ENCODE measurements around the gene SEMA4G.
A peak's percentile ranks its signal among the peaks of the same experiment; 100 is the strongest.

Gene SEMA4G

GRCh38 chr10:101005361-101005760 lies 36.1 kb downstream of the SEMA4G start:
- H3K4me1 ChIP-seq (ENCODE audit: control insufficient read depth in 5 of 5, insufficient read depth in 5 of 5, low read length in 5 of 5): peaks cover 15 to 67% (median 51%) of the 10 kb centered on the region in 5 donors
- peak overlapping the region; percentile 41 for H3K27ac ChIP-seq (ENCODE audit: low read depth, low read length)
- H3K36me3 ChIP-seq (ENCODE audit: control insufficient read depth in 5 of 5, insufficient read depth in 5 of 5, low read length in 5 of 5): peaks cover 0 to 52% (median 45%) of the 10 kb centered on the region in 5 donors
- H3K9me3 ChIP-seq (ENCODE audit: control insufficient read depth in 5 of 5, low read length in 5 of 5): no peaks in the 10 kb centered on the region
- H3K4me3 ChIP-seq (ENCODE audit: low read depth in 1 of 5, low read length in 5 of 5): no peak overlapping the region
- H3K27me3 ChIP-seq (ENCODE audit: control insufficient read depth in 5 of 5, insufficient read depth in 4 of 5, low read length in 5 of 5): no peaks in the 10 kb centered on the region
- no peak overlapping the region for H3K9ac ChIP-seq (ENCODE audit: low read length in 5 of 5)

- H3K27ac ChIP-seq (ENCODE audit: low read depth, low read length): no peak overlapping the region
- H3K4me1 ChIP-seq (ENCODE audit: control insufficient read depth in 5 of 5, insufficient read depth in 5 of 5, low read length in 5 of 5): peaks cover 13 to 60% (median 45%) of the 10 kb centered on the region in 5 donors
Observed at GRCh38 chr10:101005869-101006567, 36.7 kb downstream of the SEMA4G start.

GRCh38 chr10:101006593-101007098 lies 37.3 kb downstream of the SEMA4G start:
- H3K27me3 ChIP-seq (ENCODE audit: control insufficient read depth in 5 of 5, insufficient read depth in 4 of 5, low read length in 5 of 5): no peaks in the 10 kb centered on the region
- peak overlapping the region in 1 of 5 donors; percentile 47 for H3K9ac ChIP-seq (ENCODE audit: low read length in 5 of 5)
- H3K4me1 ChIP-seq (ENCODE audit: control insufficient read depth in 5 of 5, insufficient read depth in 5 of 5, low read length in 5 of 5): peaks cover 10 to 54% (median 38%) of the 10 kb centered on the region in 5 donors
- no peak overlapping the region for H3K27ac ChIP-seq (ENCODE audit: low read depth, low read length)
- no peaks in the 10 kb centered on the region for H3K9me3 ChIP-seq (ENCODE audit: control insufficient read depth in 5 of 5, low read length in 5 of 5)
- H3K36me3 ChIP-seq (ENCODE audit: control insufficient read depth in 5 of 5, insufficient read depth in 5 of 5, low read length in 5 of 5): peaks cover 0 to 52% (median 45%) of the 10 kb centered on the region in 5 donors
- H3K4me3 ChIP-seq (ENCODE audit: low read depth in 1 of 5, low read length in 5 of 5): no peak overlapping the region

More at GRCh38 chr10:101005869-101006567, 36.7 kb downstream of the SEMA4G start:
- peaks cover 0 to 52% (median 45%) of the 10 kb centered on the region in 5 donors for H3K36me3 ChIP-seq (ENCODE audit: control insufficient read depth in 5 of 5, insufficient read depth in 5 of 5, low read length in 5 of 5)
- H3K27me3 ChIP-seq (ENCODE audit: control insufficient read depth in 5 of 5, insufficient read depth in 4 of 5, low read length in 5 of 5): no peaks in the 10 kb centered on the region
- H3K4me3 ChIP-seq (ENCODE audit: low read depth in 1 of 5, low read length in 5 of 5): no peak overlapping the region
- no peak overlapping the region for H3K9ac ChIP-seq (ENCODE audit: low read length in 5 of 5)
- no peaks in the 10 kb centered on the region for H3K9me3 ChIP-seq (ENCODE audit: control insufficient read depth in 5 of 5, low read length in 5 of 5)

- peak overlapping the region in 1 of 5 donors; percentile 47 for H3K9ac ChIP-seq (ENCODE audit: low read length in 5 of 5)
- H3K9me3 ChIP-seq (ENCODE audit: control insufficient read depth in 5 of 5, low read length in 5 of 5): no peaks in the 10 kb centered on the region
- no peaks in the 10 kb centered on the region for H3K27me3 ChIP-seq (ENCODE audit: control insufficient read depth in 5 of 5, insufficient read depth in 4 of 5, low read length in 5 of 5)
- peaks cover 5 to 52% (median 34%) of the 10 kb centered on the region in 5 donors for H3K4me1 ChIP-seq (ENCODE audit: control insufficient read depth in 5 of 5, insufficient read depth in 5 of 5, low read length in 5 of 5)
- H3K36me3 ChIP-seq (ENCODE audit: control insufficient read depth in 5 of 5, insufficient read depth in 5 of 5, low read length in 5 of 5): peaks cover 0 to 51% (median 45%) of the 10 kb centered on the region in 5 donors
- no peak overlapping the region for H3K27ac ChIP-seq (ENCODE audit: low read depth, low read length)
- H3K4me3 ChIP-seq (ENCODE audit: low read depth in 1 of 5, low read length in 5 of 5): no peak overlapping the region
Observed at GRCh38 chr10:101007099-101007711, 37.9 kb downstream of the SEMA4G start.

- Histone ChIP-seq H3K36me3 (ENCODE audit: control insufficient read depth in 5 of 5, insufficient read depth in 5 of 5, low read length in 5 of 5) (peaks cover 0 to 42% (median 36%) of the 10 kb centered on the region in 5 donors), H3K27ac (ENCODE audit: low read depth, low read length) (no peak overlapping the region), H3K27me3 (ENCODE audit: control insufficient read depth in 5 of 5, insufficient read depth in 4 of 5, low read length in 5 of 5) (no peaks in the 10 kb centered on the region), H3K9ac (ENCODE audit: low read length in 5 of 5) (no peak overlapping the region), H3K4me1 (ENCODE audit: control insufficient read depth in 5 of 5, insufficient read depth in 5 of 5, low read length in 5 of 5) (peaks cover 8 to 52% (median 34%) of the 10 kb centered on the region in 5 donors), H3K4me3 (ENCODE audit: low read depth in 1 of 5, low read length in 5 of 5) (no peak overlapping the region), H3K9me3 (ENCODE audit: control insufficient read depth in 5 of 5, low read length in 5 of 5) (no peaks in the 10 kb centered on the region)
Observed at GRCh38 chr10:101007915-101008822, 38.9 kb downstream of the SEMA4G start.

- no peak overlapping the region for H3K27ac ChIP-seq (ENCODE audit: low read depth, low read length)
- H3K4me3 ChIP-seq (ENCODE audit: low read depth in 1 of 5, low read length in 5 of 5): no peak overlapping the region
- peaks cover 0 to 34% (median 28%) of the 10 kb centered on the region in 5 donors for H3K36me3 ChIP-seq (ENCODE audit: control insufficient read depth in 5 of 5, insufficient read depth in 5 of 5, low read length in 5 of 5)
- H3K9me3 ChIP-seq (ENCODE audit: control insufficient read depth in 5 of 5, low read length in 5 of 5): no peaks in the 10 kb centered on the region
- no peaks in the 10 kb centered on the region for H3K27me3 ChIP-seq (ENCODE audit: control insufficient read depth in 5 of 5, insufficient read depth in 4 of 5, low read length in 5 of 5)
- H3K4me1 ChIP-seq (ENCODE audit: control insufficient read depth in 5 of 5, insufficient read depth in 5 of 5, low read length in 5 of 5): peaks cover 11 to 50% (median 32%) of the 10 kb centered on the region in 5 donors
- no peak overlapping the region for H3K9ac ChIP-seq (ENCODE audit: low read length in 5 of 5)
Observed at GRCh38 chr10:101008823-101009423, 39.6 kb downstream of the SEMA4G start.

GRCh38 chr10:101010329-101010728 lies 41.0 kb downstream of the SEMA4G start:
- Histone ChIP-seq H3K4me3 (ENCODE audit: low read depth in 1 of 5, low read length in 5 of 5) (no peak overlapping the region), H3K4me1 (ENCODE audit: control insufficient read depth in 5 of 5, insufficient read depth in 5 of 5, low read length in 5 of 5) (peaks cover 14 to 39% (median 21%) of the 10 kb centered on the region in 5 donors), H3K36me3 (ENCODE audit: control insufficient read depth in 5 of 5, insufficient read depth in 5 of 5, low read length in 5 of 5) (peaks cover 0 to 22% (median 21%) of the 10 kb centered on the region in 5 donors), H3K9ac (ENCODE audit: low read length in 5 of 5) (no peak overlapping the region), H3K27me3 (ENCODE audit: control insufficient read depth in 5 of 5, insufficient read depth in 4 of 5, low read length in 5 of 5) (no peaks in the 10 kb centered on the region), H3K9me3 (ENCODE audit: control insufficient read depth in 5 of 5, low read length in 5 of 5) (no peaks in the 10 kb centered on the region), H3K27ac (ENCODE audit: low read depth, low read length) (no peak overlapping the region)

- no peak overlapping the region for H3K9ac ChIP-seq (ENCODE audit: low read length in 5 of 5)
Observed at GRCh38 chr10:101011517-101012423, 42.5 kb downstream of the SEMA4G start.

More at GRCh38 chr10:101011517-101012423, 42.5 kb downstream of the SEMA4G start:
- Histone ChIP-seq H3K4me1 (ENCODE audit: control insufficient read depth in 5 of 5, insufficient read depth in 5 of 5, low read length in 5 of 5) (peaks cover 14 to 30% (median 19%) of the 10 kb centered on the region in 5 donors), H3K27ac (ENCODE audit: low read depth, low read length) (no peak overlapping the region), H3K4me3 (ENCODE audit: low read depth in 1 of 5, low read length in 5 of 5) (no peak overlapping the region), H3K36me3 (ENCODE audit: control insufficient read depth in 5 of 5, insufficient read depth in 5 of 5, low read length in 5 of 5) (peaks cover 0 to 8% (median 7%) of the 10 kb centered on the region in 5 donors), H3K27me3 (ENCODE audit: control insufficient read depth in 5 of 5, insufficient read depth in 4 of 5, low read length in 5 of 5) (peaks cover 0 to 4% (median 3%) of the 10 kb centered on the region in 5 donors), H3K9me3 (ENCODE audit: control insufficient read depth in 5 of 5, low read length in 5 of 5) (no peaks in the 10 kb centered on the region)

All from subcutaneous abdominal adipose tissue (tissue), 5 donors.